ELF-1 (cell line): ENCODE results near the gene DDX56.
"Not testable (repeated sequence)": the region's sequence is repeated elsewhere in the genome, so short reads cannot be mapped to it uniquely, and the experiment has no call there.

Experiments used
- DNase-seq: peaks from one replicate; pipeline ENCODE4 v3.0.0-alpha.2; 2016; ENCODE audit warnings: low read depth, low spot score

Gene DDX56

DNA sequence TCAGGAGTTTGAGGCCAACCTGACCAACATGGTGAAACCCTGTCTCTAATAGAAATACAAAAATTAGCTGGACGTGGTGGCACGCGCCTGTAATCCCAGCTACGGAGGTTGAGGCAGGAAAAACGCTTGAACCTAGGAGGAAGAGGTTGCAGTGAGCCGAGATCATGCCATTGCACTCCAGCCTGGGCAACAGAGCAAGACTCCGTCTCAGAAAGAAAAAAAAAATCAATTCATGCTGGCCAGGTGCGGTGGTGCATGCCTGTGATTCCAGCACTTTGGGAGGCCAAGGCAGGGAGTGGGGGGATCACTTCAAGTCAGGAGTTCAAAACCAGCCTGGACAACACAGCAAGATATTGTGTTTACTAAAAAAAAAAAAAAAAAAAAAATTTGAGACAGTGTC, 23.5 kb upstream of the DDX56 start:
- not testable (repeated sequence) for DNase-seq

DNA sequence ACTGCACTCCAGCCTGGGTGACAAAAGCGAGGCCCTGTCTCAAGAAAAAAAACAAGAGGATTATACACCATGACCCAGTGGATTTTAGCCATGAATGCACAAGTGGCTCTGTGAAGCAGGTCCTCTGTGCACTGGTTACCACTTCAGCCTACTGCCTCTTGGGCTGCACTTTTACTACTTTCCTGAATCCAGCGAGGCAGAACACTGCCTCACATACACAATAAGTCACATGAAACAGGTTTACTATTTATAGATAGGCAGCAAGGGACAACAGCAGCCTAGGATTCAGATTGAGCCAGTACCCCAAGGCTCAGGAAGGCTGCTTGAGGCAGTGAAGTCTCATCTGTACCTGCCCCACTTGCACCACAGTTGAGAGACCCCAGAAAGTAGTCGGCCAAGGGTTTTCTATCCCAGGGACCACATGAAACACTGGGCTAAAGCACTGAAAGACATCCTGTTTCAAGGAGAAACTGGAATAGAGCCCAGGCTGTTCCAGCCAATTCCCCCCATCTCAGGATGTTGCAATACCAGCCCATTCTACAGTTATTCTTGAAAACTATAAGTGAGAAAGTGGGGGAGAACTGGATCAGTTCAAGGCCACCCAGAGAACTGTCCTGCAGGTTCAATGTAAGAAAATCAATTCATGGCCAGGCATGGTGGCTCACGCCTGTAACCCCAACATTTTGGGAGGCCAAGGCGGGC, 22.4 kb upstream of the DDX56 start:
- no peak for DNase-seq

DNA sequence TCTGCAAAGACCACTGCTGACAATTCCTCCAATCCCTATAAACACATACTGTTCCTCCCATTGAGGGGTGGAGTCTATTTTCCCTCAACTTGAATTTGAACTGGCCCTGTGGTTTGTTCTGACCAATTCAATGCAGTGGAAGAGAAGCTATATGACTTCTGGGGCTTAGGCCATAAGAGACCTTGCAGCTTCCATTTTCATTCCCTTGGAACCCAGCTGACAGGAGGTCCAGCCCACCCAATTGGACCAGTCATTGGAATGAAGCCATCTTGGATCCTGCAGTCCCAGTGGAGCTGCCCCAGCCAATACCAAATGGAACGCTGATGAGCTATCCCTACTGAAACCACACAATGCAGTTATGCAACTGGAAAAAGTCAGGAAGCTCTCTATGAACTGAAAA, 17.2 kb upstream of the DDX56 start:
- no peak for DNase-seq

DNA sequence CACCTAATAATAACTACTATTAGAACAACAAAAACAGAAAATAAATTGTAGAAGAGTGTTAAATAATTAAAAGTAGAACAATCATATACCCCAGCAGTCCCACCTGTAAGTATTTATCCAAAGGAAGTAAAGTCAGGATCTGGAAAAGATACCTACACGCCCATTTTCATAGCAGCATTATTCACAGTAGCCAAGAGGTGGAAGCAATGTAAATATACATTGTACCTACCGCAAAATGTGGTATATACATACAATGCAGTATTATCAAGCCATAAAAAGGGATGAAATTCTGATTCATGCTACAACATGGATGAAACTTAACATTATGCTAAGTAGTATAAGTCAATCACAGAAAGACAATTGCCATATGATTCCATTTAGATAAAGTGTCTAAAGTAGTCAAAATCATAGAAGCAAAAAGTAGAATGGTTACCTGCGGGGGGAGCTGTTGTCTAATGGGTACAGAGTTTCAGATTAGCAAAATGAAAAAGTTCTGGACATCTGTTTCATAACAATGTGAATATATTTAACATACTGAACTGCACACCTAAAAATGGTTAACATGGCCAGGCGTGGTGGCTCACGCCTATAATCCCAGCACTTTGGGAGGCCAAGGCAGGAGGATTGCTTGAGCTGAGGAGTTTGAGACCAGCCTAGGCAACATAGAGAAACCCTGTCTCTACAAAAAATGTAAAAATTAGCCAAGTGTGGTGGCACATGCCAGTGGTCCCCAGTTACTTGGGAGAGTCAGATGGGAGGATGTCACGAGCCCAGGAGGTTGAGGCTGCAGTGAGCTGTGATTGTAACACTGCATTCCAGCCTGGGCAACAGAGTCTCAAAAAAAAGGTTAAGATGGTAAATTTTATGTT, 14.4 kb upstream of the DDX56 start:
- no peak for DNase-seq

DNA sequence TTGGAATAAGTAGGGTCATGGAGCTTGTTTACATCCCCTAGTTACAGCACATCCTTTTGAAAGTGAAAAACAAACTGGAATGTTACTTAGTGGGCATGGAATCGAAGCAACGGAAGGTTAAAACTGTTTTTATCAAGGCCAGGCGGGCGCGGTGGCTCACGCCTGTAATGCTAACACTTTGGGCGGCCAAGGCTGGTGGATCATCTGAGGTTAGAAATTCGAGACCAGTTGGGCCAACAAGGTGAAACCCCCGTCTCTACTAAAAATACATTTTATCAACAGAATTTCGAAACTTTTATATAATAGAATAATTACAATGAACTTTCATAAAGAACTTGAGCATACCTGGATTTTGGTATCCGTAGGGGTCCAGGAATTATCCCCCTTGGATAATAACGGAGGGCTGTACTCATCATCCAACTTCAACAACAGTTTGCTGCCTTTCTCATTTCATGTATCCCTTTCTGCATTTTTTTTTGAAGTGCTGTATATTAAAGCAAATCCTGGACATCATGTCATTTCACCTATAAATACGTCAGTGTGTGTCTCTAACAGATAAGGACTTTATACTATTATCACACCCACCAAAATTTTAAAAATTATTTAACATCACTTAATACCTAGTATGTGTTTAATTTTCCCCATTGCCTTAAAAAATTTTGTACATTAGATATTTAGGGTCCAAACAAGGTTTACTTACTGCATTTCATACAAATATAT, 9.6 kb upstream of the DDX56 start:
- DNase-seq: no peak

DNA sequence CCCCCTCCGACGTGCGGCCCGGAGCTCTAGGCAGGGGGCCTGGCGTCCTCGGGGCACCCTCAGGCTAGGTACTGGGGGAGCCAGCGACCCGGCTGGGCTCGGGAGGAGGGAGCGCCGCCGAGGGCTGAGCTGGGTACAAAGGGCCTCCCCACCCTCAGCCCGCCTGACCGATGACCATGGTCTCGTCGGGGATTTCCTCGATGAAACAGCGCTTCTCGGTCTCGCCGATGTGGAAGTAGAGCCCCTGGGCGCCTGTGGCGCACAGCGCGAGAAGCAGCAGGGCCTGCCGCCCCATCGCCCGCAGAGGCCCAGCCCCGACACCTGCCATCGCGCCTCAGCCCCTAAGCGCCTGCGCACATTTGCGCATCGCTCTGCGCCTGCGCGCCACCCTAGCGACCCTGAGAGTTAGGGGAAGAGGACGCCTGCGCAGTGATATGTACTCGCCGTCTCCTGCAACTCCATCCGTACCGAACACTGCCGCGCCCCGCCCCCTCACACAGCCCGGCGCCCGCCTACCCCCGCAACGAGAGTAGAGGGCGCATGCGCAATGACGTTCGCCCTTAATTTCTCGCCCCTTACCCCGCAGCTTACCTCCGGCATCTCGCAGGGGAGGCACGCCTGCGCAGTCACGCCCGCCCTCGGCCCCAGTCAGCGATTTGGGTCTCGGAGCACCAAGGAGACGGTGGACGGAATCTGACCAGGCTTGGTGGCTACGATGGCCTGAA, 8.3 kb upstream of the DDX56 start, which contains the start of gene TMED4:
Gene TMED4, minus strand, starts transcription at position 353 of the 725 bp plus-strand sequence. Its CDS starts 25 bp downstream, at position 328.
- DNase-seq: peak; percentile 99

DNA sequence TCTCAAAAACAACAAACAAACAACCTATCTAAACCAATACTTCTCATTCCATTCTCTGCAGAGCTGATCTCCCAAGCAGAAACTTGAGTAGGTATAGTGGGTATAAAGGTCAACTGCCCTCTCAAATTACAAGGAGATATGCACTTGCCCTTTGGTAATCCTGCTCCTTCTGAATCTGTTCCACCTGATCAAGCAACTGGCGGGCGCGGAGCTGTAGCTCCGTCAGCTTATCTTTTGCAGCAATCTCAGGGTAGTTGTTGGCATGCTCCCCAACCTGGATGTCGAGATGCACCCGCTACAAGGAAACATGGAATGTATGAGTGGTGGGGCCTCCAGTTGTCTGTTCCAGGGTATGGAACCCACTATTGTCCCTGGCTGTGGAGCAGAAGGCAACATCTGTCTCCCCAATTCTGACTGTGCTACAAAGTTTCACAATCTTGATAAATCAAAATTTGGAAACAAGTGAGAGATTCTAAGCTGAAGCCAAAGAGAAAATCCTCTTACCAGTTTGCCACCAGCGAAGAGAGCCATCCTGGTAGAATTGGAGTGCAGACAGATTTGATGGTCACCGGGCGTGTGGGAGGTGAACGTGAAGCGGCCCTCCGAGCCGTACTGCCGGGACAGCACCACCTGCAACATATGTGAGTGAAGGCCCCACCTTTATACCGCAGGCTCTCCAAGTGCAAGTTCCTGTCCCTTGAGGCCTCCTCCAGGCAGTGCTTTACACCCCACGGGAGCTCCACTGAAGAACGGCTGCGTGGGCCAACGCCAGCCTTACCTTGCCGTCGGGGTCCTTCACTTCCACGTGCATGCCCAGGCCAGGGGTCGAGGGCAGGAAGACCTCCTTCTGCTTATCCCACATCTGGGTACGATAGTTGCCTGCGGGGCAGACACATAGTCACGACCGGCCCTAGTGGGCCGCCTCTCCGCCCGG, 7.5 kb upstream of the DDX56 start:
- DNase-seq: no peak

DNA sequence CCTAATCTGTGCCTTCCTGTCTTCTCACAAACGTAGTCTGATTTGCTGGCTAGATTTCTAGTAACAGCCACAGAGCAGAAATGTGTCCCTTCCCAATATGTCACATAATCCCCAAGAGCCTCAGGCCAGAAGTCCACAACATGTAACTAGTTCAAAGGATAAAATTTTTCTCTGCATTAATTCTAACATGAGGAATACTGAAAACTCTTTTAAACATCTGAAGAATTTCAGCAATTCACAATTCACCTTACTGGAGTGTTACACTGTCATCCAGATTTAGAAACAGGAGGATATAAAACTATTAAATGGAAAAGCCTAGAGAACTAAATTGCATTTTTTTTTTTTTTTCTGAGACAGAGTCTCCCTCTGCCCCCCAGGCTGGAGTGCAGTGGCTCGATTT, 2.5 kb upstream of the DDX56 start:
- DNase-seq: no peak

DNA sequence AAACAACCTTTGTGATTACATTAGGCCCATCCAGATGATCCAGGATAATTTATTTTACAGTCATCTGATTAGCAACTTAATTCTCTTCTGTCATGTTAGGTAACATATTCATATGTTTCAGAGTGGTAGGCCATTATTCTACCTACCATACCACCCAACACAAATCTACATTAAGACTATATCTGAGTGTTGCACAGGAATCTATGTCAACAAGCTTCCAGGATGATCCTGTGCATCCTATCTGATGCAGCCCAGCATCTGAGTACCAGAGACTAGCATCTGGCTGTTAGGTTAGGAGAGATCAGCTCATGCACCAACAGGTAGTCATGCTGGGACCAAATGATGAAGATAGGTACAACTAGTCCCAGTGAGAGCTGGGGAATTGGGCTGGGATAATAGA, 1.3 kb upstream of the DDX56 start:
- no peak for DNase-seq

DNA sequence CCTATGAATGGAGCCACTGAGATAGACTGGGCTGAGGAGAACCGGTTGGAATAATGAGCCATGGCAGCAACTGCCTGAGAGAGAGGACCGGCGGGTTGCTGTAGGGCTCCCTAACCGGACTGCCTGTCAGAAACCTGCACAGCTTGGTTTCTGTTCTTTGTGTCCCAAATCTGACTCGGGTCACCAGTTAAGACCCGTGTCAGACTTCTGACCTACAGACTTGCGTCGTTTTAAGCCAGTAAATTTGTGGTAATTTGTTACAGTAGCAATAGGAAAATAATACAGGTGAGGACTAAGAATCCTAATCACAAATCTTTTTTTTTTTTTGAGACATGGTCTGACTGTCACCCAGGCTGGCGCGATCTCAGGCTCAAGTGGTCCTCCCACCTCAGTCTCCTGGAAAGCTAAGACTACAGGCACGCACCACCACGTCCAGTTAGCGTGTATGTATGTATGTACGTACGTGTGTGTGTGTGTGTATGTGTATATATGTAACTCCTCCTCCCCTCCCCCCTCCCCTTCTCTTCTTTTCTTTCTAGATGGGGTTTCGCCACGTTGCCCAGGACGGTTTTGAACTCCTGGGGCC, 672 bp upstream of the DDX56 start:
- no peak for DNase-seq

DNA sequence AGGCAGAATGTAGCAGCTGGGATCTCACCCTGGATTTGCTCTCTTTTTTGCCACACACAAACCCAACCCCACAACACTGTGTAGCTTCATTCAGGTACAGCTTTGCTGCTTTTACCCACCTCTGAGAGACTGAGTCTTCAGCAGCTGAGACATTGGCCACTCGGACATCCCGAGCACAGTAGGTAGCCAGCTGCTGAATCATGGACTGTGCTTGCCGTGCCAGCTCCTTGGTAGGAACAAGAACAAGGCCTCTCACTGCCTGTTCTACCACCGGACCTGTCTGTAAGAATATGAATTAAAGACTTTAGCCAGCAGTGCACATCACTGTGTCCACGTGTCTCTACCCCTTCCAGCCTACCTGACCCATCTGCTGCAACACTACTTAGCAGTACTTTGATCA, 937 bp downstream of the DDX56 start:
- no peak for DNase-seq

DNA sequence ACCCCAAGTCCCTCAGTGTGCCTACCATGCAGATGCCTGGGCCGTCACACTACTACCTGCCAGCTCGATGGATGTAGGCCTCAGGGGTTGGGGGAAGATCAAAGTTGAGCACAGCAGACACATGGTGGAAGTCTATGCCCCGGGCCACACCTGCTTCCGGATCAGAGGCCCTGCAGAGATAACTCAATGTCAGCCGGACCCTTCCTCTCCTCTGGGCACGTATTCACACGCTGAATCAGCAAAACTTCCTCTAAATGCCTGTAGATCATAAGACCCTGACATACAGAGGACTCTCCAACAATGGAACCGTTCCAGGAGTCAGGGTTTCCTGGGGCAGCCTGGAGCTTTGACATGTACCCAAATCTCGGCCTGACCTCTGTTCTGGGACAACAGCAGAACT, 3.7 kb downstream of the DDX56 start:
- no peak for DNase-seq

DNA sequence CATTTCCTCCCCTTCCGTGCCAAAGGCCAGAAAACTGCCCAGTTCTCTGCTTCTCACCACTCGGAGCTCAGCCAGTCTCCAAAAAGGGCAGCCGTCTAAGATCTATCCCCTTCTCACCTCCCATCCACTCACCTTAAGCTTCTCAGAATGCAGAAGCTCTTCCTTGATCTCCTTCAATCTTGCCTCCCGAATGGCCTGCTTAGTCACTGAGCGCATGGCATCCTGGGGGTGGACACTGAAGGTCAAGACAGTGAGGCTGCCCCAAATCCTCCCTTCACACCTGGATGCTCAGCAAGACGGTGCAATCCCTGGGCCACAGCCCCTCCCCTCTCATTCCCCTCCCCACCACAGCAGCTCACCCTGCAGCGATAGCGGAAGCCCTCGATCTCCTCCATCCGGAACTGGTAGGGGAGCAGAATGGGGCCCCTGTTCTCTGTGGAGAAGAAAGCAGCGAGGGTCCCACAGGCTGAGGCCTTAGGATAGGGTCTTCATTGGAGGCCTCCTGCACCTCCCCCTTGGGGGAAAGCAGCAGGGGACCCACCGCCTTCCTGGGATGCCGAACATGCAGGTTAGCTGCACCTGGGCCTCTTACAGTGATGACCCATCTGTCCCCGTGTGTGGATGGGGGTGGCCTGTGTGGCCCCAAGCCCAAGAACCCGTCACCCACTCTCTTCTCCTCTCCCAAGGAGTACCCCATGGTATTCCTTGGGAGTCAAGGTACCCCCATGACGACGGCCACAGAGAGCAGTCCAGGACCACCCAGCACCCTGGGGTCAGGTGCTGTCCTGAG, 4.7 kb downstream of the DDX56 start:
- DNase-seq: no peak

DNA sequence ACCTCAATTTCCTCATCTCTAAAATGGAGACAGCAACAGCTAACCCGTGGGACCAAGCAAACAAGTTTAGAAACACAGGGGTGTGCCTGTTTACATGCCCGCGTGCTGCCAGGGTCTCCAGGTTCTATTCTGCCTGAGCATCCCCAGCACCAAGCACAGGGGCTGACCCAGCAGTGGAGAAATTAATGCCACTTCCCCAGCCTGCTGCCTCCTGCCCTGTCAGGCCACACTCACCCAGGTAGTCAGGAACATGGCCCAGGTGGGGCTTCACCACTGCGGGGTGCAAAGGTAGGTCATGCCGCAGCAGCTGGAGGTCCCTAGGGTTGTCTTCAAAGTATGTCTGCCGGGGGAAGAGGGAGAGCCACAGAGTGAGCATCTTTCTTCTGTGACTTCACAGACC, 5.8 kb downstream of the DDX56 start:
- no peak for DNase-seq

DNA sequence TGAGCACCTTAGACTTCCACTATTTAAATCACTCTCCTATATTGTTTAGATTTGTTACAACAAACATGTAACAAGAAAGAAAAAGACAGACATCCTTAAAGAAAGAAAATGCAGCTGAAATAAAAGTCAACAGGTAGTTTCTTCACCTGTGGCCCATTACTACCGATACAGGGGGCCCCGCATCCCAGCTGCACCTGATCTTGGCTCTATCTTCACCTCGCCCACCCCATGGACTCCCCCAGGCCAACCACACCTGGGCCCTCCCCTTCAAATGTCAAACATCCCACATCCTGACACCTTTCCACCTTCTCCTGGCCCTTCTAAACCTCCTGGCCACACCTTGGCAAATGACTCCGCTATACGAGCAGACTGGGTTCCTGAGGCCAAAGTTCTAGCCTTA, 7.0 kb downstream of the DDX56 start:
- DNase-seq: no peak

DNA sequence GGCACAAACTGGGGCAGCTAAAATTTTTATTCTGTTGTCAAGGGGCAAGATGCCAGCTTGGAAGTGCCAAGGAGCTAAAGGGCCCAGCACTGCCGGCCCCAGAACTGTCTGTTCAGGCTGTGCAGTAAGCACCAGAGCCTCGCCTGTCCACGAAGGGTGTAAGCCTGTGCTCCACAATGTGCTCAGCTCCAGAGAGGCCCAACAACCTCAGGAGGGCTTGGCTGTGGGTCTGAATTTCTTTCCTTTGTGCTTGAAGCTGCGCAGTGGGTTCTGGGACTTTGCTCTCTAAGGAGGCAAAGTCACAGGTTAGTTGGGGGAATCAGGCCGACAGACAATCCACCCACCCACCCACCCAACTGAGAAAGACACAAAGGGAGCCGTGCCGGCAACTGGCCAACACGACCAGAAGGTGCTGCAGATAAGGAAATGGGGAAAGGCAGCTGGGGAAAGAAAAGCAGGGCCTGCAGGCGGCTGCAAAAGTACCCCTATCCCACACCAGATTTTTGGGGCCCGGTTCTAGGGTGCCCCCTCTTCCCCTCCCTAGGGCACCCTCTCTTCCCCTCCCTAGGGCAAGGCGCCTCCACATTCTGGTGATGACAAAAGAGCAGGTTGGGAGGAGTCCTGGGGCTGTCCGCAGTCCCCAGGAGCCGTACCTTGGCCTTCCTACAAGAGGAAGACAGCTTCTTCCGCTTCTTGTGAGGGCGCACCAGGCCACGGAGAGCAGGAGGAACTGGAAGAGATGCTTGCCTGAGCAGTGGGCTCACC, 7.7 kb downstream of the DDX56 start:
- no peak for DNase-seq

DNA sequence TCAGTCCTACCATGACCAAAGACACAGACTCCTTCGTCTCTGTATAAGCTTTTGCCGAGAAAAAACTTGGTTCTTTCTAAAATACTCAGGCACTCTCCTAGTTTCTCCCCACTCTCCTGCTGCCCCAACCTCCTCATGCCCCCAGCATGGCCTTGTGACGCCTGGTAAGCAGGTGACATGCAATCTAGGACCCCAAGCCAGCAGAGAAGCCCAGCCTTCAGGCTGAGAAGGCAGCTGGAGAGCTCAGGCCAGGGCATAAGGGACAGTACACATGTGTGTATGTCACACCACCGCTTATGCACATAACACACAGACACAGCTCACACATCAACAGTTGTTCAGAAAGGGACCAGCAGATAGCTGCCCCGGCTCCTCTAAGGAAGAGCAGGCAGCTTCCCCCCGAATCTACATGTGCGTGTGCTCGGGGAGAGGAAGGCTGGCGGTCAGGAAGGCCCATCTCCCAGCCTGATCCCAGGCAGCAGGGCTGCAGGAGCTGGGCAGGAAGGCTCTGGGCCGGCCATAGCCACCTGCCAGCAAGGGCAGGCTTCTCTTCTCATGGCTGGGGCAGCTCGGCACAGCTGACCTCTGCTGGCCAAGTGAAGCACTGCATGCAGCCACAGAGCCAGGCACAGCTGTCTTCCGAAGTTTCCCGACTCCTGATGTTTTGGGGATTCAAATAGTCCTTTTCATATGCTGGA, 8.5 kb downstream of the DDX56 start:
- peak; percentile 79 for DNase-seq

DNA sequence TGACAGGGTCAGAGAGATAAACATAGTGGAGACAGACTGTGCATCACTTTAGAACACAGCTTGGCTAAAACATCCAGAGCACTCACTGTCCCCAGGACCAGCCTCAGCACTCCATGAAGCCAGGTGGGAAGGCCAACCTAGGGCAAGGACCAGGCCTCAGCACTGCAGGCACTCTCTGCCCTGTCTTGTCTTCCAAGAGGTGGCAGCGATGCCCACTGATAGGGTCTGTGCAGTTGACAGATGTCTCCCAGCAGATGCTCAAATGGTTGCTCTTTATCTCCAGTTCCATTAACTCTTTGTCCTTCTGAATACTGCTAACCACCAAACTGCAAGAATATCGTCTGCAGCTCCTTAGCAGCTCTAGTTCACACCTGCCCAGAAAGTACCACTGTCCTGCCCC, 9.1 kb downstream of the DDX56 start:
- no peak for DNase-seq
